ENCODE measurements around the gene SMURF2.

GRCh38 chr17:64573214-64573613 lies 88.9 kb downstream of the SMURF2 start:
- TF ChIP-seq, protein P1, sequence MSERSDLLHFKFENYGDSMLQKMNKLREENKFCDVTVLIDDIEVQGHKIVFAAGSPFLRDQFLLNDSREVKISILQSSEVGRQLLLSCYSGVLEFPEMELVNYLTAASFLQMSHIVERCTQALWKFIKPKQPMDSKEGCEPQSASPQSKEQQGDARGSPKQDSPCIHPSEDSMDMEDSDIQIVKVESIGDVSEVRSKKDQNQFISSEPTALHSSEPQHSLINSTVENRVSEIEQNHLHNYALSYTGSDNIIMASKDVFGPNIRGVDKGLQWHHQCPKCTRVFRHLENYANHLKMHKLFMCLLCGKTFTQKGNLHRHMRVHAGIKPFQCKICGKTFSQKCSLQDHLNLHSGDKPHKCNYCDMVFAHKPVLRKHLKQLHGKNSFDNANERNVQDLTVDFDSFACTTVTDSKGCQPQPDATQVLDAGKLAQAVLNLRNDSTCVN (CRISPR knock-in tag; IDR thresholded peaks at IDR 0.05), result no peak
- TF ChIP-seq ZNF239 (CRISPR knock-in tag; IDR thresholded peaks at IDR 0.05) (no peak), YY1 (IDR thresholded peaks at IDR 0.05; ENCODE audit: borderline replicate concordance in 1 of 3, control insufficient read depth in 1 of 3, extremely low read depth in 1 of 3, insufficient read depth in 3 of 3, insufficient read length in 1 of 3, insufficient replicate concordance in 2 of 3, low read depth in 1 of 3, low read length in 2 of 3) (no peak), EZH2 (IDR thresholded peaks at IDR 0.05; ENCODE audit: borderline replicate concordance, low read depth, low read length) (no peak)
- TF ChIP-seq, protein P2, sequence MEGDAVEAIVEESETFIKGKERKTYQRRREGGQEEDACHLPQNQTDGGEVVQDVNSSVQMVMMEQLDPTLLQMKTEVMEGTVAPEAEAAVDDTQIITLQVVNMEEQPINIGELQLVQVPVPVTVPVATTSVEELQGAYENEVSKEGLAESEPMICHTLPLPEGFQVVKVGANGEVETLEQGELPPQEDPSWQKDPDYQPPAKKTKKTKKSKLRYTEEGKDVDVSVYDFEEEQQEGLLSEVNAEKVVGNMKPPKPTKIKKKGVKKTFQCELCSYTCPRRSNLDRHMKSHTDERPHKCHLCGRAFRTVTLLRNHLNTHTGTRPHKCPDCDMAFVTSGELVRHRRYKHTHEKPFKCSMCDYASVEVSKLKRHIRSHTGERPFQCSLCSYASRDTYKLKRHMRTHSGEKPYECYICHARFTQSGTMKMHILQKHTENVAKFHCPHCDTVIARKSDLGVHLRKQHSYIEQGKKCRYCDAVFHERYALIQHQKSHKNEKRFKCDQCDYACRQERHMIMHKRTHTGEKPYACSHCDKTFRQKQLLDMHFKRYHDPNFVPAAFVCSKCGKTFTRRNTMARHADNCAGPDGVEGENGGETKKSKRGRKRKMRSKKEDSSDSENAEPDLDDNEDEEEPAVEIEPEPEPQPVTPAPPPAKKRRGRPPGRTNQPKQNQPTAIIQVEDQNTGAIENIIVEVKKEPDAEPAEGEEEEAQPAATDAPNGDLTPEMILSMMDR (IDR thresholded peaks at IDR 0.05 in 2 of 3, conservative IDR thresholded peaks at IDR 0.05 in 1 of 3; ENCODE audit: insufficient read depth in 2 of 3, low read depth in 1 of 3, low read length in 3 of 3), result no peak

Measured in K562 (cell line).